Kidney (tissue), 14 donors: ENCODE results near the gene COG7. TPM values are rescaled to one million over a fixed set of nuclear protein-coding genes. Genes with fewer than 3 reads are reported as not detected.

Experiments used
- DNase-seq, 5 donors: peaks; one replicate each; pipeline ENCODE4 v3.0.0-alpha.2; 2013 to 2020
- FAIRE-seq: peaks from 2 replicates; lab custom pipeline; 2012; peaks lifted over from hg19 to GRCh38; lab: Jason Lieb, UNC
- H3K27ac ChIP-seq, 2 donors: one replicate each; pipeline ENCODE4 v1.7.0; 2013; ENCODE audit warnings: low read depth in 2 of 2, low read length in 2 of 2, inconsistent platforms in 1 of 2
- H3K27me3 ChIP-seq: one replicate; pipeline ENCODE4 v1.7.1; 2013; ENCODE audit warnings: low read length, inconsistent platforms; ENCODE audit not compliant: control insufficient read depth, insufficient read depth
- H3K36me3 ChIP-seq, 3 donors: one replicate each; pipeline versions ENCODE4 v1.7.0 to v1.7.1; 2013; ENCODE audit warnings: low read length in 3 of 3, control low read depth in 1 of 3, inconsistent platforms in 1 of 3; ENCODE audit not compliant: insufficient read depth in 3 of 3, control insufficient read depth in 2 of 3
- H3K4me1 ChIP-seq, 3 donors: one replicate each; pipeline versions ENCODE4 v1.7.0 to v1.7.1; 2013; ENCODE audit warnings: low read length in 3 of 3, inconsistent platforms in 1 of 3, low read depth in 1 of 3; ENCODE audit not compliant: control insufficient read depth in 2 of 3, insufficient read depth in 2 of 3
- H3K4me3 ChIP-seq, 3 donors: one replicate each; pipeline versions ENCODE4 v1.7.0 to v1.8.1; 2013; ENCODE audit warnings: low read length in 3 of 3, control low read depth in 1 of 3, inconsistent platforms in 1 of 3
- H3K9ac ChIP-seq, 3 donors: one replicate each; pipeline versions ENCODE4 v1.7.0 to v1.7.1; 2013; ENCODE audit warnings: low read length in 3 of 3, control low read depth in 1 of 3, inconsistent platforms in 1 of 3
- H3K9me3 ChIP-seq, 3 donors: one replicate each; pipeline versions ENCODE4 v1.7.0 to v1.7.1; 2013; ENCODE audit warnings: low read length in 3 of 3, control low read depth in 1 of 3, inconsistent platforms in 1 of 3; ENCODE audit not compliant: control insufficient read depth in 2 of 3, insufficient read depth in 1 of 3
- CTCF ChIP-seq: IDR thresholded peaks from 3 replicates; pipeline ENCODE4 v1.5.1; 2012; ENCODE audit warnings: mild to moderate bottlenecking, moderate library complexity, borderline replicate concordance; ENCODE audit not compliant: insufficient read depth; ENCODE audit errors: extremely low read depth
- intact Hi-C: fragments of 100-400 bp; cut with DNase I; formaldehyde crosslinking; loops from one replicate; pipeline ENCODE4 v1.11.1; 2022
- polyA plus RNA-seq: library from polyadenylated mRNA; stranded (reverse); fragments of 350-450 nt; fragmentation: Illumina TruSeq; extraction: RNeasy Lipid Tissue Mini Kit (QIAGEN cat#74804); gene quantifications from one replicate; pipeline ENCODE4 v1.2.3, GENCODE V29; 2014; ENCODE audit warnings: low read depth, low replicate concordance; ENCODE audit not compliant: insufficient read depth
- total RNA-seq: library from RNA; stranded (reverse); fragmentation: NEBNext Ultra II Directional; extraction: Animal tissue kit (Norgen Biotek cat#: 25700); gene quantifications from one replicate; pipeline ENCODE4 v1.2.1, GENCODE V29; 2021
- donor health status: control.
- donor health status: control.
- donor health status: control.
- donor health status: control.
- donor health status: control.
- donor health status: DM: yes; HTN: yes; CAD: no.
- donor health status: Normal renal cell carcinoma (clear cell type).

COG7 gene
- total and polyA plus RNA-seq, 2 donors from 2014 or later = 25.2 to 27.0 TPM

- intact Hi-C loops = no loop called here
- H3K9ac ChIP-seq = peak overlapping the region in 1 of 3 donors; percentile 40
- no peak for TF ChIP-seq CTCF
- DNase-seq (peak; percentile 40 to 82 (median 60)), FAIRE-seq (no peak)
- H3K27ac ChIP-seq = peak overlapping the region; percentile 6 to 51
- no peaks in the 10 kb centered on the region for H3K27me3 ChIP-seq
- peaks cover 3 to 5% (median 4%) of the 10 kb centered on the region in 3 donors for H3K36me3 ChIP-seq
- no peaks in the 10 kb centered on the region for H3K9me3 ChIP-seq
- H3K4me1 ChIP-seq = peaks cover 0 to 4% (median 0%) of the 10 kb centered on the region in 3 donors
- H3K4me3 ChIP-seq = no peak overlapping the region
These were observed 28.6 kb downstream of the COG7 start for GRCh38 chr16:23424292-23424958.

GRCh38 chr16:23423496-23424049, 29.4 kb downstream of the COG7 start:
- FAIRE-seq (no peak), DNase-seq (peak in 3 of 5 donors; percentile 21 to 80 (median 52))
- Histone ChIP-seq H3K9me3 (no peaks in the 10 kb centered on the region), H3K4me3 (no peak overlapping the region), H3K4me1 (peaks cover 0 to 4% (median 0%) of the 10 kb centered on the region in 3 donors), H3K36me3 (peaks cover 3 to 7% (median 4%) of the 10 kb centered on the region in 3 donors), H3K9ac (no peak overlapping the region), H3K27me3 (no peaks in the 10 kb centered on the region), H3K27ac (peak overlapping the region; percentile 59 to 84)
- intact Hi-C loops = no loop called here
- no peak for TF ChIP-seq CTCF

GRCh38 chr16:23420011-23420410, 33.0 kb downstream of the COG7 start:
- no peak for DNase-seq
- Histone ChIP-seq H3K27me3 (no peaks in the 10 kb centered on the region), H3K36me3 (peaks cover 5 to 23% (median 21%) of the 10 kb centered on the region in 3 donors), H3K9me3 (no peaks in the 10 kb centered on the region), H3K4me1 (peaks cover 0 to 4% (median 0%) of the 10 kb centered on the region in 3 donors), H3K9ac (no peak overlapping the region), H3K4me3 (no peak overlapping the region), H3K27ac (no peak overlapping the region)
- no peak for FAIRE-seq
- intact Hi-C loops = no loop called here
- no peak for TF ChIP-seq CTCF
